Non-pigmented ciliary epithelial cell (primary cell): ENCODE measurements around the gene ABCC1.
"Not testable (repeated sequence)": the region's sequence is repeated elsewhere in the genome, so short reads cannot be mapped to it uniquely, and the experiment has no call there.

ENCODE experiments used
- DNase-seq: peaks from one replicate; pipeline ENCODE4 v3.0.0-alpha.2; 2010; ENCODE audit warnings: low read depth

Gene ABCC1

DNA sequence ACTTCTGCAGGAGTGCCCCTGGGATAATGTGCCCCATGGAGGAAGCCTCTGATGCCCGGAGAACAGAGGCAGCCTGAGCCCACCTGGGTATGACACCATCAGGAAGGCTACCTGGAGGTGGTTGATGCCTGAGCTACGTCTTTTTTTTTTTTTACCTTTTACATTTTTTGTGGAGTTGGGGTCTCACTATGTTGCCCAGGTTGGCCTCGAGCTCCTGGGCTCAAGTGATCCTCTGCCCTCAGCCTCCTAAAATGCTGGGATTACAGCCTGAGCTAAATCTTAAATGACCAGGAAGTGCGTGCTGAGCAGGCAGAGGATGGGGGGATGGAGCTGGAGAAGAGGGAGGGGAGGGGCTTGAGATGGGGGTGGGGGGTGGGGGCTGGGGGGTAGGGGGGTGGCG is 241.1 kb downstream of the ABCC1 start:
- no peak for DNase-seq

- not testable (repeated sequence) for DNase-seq
Observed at GRCh38 chr16:16190966-16191365, 241.6 kb downstream of the ABCC1 start.

DNA sequence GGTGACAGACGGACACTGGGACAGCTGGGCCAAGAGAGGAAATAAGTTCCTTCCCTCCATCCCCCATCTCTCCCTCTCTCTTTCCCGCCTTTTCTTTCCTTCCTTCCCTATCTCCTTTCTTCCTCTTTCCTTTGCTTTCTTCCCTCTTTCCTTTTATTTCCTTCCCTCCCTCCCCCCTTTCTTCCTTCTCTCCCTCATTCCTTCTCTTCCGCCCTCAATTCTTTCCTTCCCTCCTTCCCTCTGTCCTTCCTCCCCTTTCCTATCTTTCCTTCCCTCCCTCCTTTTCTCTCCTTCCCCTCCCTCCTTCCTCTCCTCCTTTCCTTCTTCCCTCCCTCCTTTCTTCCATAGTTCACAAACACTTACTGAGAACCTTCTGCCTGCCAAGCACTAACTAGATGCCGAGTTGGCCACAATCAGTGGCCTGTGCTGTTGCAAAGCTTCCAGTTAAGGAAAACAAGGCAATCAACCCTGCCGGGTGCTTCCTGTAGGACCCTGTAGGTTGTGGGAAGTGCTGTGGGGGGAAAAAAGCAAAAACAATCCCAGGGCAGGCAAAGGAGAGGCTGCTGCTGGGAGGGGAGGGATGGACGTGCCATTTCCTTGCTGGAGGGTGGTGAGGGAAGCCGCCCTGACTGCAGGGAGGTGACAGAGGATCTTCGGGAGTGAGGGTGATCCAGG is 242.2 kb downstream of the ABCC1 start:
- no peak for DNase-seq
